Fibroblast of villous mesenchyme (primary cell): ENCODE results near the gene KRTAP3-1. TPM values are rescaled to one million over a fixed set of nuclear protein-coding genes. Genes with fewer than 3 reads are reported as not detected.

Experiments used
- DNase-seq: peaks from one replicate; pipeline ENCODE4 v3.0.0-alpha.2; 2010; ENCODE audit warnings: low read depth
- H3K4me3 ChIP-seq: 2 replicates; pipeline ENCODE4 v1.5.1; 2011; ENCODE audit warnings: low read depth, mild to moderate bottlenecking, low read length
- total RNA-seq: library from RNA; depleted of rRNA; stranded (reverse); fragments of >200 nt; gene quantifications from 2 replicates; pipeline ENCODE4 v1.2.3, GENCODE V29; 2012
- TF ChIP-seq, protein P1 (sequence below): IDR thresholded peaks from 2 replicates; pipeline ENCODE4 v1.5.1; 2012; ENCODE audit warnings: low read depth, mild to moderate bottlenecking, low read length; ENCODE audit not compliant: insufficient read depth

KRTAP3-1 gene
- total RNA-seq, 1 donor = not detected

DNA sequence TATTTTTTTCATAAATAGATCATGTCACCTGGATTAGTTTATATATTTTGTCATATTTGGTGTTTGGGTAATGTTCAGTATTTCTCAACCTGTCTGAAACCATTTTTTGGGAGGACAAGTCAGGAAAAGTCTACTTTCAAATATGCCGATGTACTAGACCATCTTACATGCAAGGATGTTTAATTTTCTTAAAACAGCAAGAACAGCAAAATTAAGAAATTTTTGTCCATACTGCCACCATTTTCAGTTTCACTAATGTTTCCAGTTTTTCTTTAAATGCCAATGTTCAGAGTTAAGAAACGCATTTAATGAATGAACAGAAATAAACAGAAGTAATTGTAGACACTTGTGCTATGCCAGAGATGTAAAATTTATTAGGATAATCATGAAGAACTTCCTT, 15.8 kb downstream of the KRTAP3-1 start:
- TF ChIP-seq, protein P1, sequence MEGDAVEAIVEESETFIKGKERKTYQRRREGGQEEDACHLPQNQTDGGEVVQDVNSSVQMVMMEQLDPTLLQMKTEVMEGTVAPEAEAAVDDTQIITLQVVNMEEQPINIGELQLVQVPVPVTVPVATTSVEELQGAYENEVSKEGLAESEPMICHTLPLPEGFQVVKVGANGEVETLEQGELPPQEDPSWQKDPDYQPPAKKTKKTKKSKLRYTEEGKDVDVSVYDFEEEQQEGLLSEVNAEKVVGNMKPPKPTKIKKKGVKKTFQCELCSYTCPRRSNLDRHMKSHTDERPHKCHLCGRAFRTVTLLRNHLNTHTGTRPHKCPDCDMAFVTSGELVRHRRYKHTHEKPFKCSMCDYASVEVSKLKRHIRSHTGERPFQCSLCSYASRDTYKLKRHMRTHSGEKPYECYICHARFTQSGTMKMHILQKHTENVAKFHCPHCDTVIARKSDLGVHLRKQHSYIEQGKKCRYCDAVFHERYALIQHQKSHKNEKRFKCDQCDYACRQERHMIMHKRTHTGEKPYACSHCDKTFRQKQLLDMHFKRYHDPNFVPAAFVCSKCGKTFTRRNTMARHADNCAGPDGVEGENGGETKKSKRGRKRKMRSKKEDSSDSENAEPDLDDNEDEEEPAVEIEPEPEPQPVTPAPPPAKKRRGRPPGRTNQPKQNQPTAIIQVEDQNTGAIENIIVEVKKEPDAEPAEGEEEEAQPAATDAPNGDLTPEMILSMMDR = no peak
- DNase-seq = no peak
- H3K4me3 ChIP-seq = no peak overlapping the region

DNA sequence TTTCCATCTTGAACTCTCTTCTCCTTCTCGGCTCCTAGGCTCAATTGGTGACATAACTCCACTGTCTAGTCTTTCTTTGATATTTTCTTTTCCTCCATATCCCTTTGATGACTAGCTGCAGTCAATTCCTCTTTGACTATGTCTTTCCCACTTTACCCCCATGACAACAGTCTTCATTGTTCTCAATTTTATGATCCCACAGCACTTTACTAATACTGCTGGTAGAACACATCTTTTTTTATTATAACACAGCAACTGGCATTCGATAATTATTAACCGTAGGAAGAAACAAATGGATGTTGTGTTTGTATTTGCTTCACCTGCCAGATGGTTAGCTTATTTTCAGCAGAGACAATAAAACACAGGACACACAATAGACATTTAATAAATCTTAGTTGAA, 16.3 kb downstream of the KRTAP3-1 start:
- no peak for DNase-seq
- H3K4me3 ChIP-seq = no peak overlapping the region
- TF ChIP-seq, protein P1 = no peak

DNA sequence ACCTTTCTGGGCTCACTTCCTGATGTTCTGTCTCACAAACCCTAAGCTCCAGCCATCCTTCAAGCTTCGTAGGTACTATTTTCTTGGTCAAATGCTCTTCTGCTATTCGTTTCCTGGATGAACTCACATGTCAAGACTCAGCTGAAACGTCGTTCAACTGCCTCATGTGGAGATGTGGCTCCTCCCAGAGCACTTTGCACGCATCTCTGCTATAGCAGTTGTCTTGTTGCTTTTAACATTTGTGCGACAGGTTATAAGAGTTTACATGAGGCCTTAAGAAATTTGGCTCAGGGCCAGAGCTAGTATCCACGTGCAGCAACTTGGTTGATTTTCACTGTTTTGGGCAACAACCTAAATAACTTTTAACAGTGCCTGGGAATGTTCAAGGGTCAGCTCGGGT, 22.0 kb downstream of the KRTAP3-1 start:
- no peak for DNase-seq
- TF ChIP-seq, protein P1 = no peak
- no peak overlapping the region for H3K4me3 ChIP-seq

DNA sequence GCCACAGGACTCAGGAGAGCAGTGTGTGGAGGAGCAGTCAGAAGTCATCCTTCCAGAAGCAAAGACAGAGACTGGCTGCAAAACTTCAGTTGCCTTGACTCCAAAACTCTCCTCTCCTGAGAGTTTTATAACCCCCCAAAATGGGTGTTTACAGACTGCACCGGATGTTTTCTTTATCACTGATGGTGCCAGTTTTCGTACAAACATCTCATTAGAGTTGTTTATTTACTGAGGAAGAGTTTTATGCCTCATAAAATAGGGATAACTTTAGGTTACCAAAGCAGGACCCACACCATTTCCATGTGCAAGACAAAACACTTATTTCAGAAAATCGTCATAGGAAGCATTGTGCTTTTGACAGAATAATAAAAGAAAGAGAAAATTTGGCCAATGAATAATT, 24.7 kb downstream of the KRTAP3-1 start, which contains the start of gene KRT40:
Gene KRT40 (minus strand): TSS at position 101 of the 400 bp plus-strand sequence. CDS start 53 bp downstream, at position 48.
- no peak within 1 kb of the TSS for H3K4me3 ChIP-seq
- TF ChIP-seq, protein P1 = no peak
- DNase-seq = no peak

DNA sequence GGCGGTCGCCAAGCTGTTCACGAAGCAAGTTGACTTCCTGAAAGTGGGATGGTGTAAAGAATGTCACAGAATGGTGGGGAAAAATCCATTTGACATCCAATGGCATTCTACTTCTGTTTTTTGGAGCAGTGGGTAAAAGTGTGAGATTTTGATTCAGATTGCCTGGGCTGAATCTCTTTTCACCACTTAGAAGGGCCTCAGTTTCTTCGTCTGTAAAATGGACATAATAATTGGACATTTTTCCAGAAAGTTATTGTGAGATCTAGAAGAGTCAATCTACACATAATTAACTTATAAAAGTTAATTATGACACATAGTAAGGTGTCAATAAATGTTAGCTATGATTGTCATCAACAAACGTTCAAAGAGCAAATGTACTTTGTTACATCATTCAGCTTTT, 27.8 kb downstream of the KRTAP3-1 start:
- no peak for DNase-seq
- TF ChIP-seq, protein P1 = no peak
- H3K4me3 ChIP-seq = no peak overlapping the region

DNA sequence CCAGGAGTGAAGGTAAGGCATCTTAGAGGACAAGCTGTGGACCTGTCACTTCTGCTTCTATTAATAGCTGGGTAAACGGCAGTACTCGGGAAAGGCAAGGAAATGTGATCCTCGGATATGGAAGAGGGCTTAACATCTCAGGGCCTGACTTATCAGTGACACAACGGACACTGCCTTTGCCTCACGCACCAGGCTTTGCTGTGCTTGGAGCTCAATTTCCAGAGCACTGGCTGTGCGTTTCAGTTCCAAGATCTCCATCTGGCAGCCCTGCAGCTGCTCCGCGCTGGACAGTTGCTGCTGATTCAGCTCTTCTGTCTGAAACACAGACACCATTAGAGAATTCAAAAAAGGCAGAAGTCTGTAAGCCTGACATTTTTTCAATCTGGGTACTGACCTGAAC, 28.3 kb downstream of the KRTAP3-1 start:
- TF ChIP-seq, protein P1 = no peak
- no peak overlapping the region for H3K4me3 ChIP-seq
- DNase-seq = peak; percentile 62

DNA sequence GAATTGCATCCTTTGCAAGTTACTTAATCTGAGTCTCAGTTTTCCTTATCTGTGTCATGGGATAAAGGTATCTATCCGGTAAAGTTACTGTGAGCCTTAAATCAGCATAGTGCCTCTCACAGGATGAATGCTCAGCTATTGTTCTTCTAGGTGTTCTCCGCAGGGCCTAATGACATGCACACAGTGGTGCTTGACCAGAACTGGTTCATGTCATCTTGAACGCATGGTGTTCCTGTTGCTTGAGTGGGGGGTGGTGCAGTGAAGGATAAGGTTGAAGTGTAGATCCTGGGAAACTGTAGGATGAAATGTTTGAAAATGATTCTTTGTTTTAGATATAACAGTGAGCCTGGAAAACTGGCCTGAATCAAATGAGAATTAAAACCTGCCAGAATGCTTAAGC, 28.8 kb downstream of the KRTAP3-1 start:
- no peak overlapping the region for H3K4me3 ChIP-seq
- TF ChIP-seq, protein P1 = no peak
- no peak for DNase-seq
